HG02763 (cell line): ENCODE results near the gene MIA.
"Not testable (repeated sequence)": the region's sequence is repeated elsewhere in the genome, so short reads cannot be mapped to it uniquely, and the experiment has no call there.

ENCODE experiments used
- ATAC-seq: cut with Tn5 transposase; IDR thresholded peaks from one replicate; pipeline ENCODE4 v1.9.1; 2021; ENCODE audit warnings: mild to moderate bottlenecking, moderate library complexity; ENCODE audit not compliant: unreplicated experiment

MIA gene

DNA sequence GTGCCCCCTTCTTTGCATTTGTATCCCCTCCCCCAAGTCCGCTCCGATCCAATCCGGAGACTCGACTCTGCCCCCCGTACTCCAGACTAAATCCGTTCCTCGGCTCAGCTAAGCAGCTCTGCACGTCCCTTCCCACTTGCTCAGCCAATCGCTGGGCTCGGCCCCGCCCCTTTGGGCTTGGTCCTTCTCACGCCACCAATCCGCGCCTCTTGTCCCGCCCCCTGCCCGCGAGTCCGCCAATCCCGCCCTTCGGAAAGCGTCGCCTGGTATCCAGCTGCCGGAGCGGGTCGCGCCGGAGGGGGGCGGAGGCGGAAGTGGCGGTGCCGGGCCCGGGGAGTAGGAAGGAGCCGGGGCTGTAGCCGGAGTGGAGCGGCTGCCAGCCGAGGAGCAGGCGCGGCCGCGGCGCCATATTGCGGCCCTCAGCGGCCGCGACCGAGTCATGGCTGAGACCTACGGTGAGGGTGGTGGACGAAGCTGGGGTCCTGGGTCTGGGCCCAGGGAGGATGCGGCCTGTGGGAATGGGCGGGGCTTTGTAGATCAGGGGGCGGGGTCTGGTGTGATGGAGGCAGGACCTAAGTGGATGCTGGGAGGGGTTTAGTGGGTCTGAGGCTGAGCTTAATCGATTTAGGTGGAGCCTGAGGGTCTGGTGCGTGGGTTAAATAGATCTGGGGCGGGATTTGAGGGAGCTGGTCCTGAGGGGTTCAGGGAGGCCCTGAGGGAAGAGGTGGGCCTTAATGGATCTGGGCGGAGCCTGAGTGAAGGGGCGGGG is 2.8 kb downstream of the MIA start, which contains the start of gene RAB4B:
RAB4B (plus strand) TSS at position 311 of the 769 bp plus-strand sequence; CDS start at position 440, 129 bp downstream.
- peak; percentile 58 for ATAC-seq

DNA sequence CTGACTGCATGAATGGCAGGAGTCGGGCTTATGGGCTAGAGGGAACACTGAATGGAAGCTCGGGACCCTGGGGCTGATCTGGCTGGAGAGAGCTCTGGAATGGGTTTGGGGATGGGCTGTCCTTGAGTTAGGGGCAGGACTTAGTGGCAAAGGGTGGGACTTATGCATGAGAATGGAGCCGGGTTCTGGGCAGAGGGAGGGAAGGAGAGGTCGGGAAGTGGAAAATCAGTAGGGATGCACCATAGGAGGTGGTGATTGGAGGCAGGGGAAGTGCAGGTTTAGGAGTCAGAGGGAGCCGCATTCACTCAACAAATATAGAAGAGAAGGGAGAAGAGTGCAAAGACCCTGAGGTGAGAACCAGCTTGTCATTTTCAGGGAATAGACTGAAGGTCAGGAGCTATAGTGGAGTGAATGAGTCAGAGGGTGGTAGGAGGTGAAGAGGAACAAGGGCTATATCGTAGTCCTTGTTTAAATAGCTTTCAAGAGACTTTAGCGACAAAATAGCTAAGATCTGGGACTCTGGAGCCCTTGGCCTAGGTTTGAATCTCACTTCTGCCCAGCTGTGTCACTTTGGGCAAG is 3.5 kb downstream of the MIA start:
- ATAC-seq: no peak

DNA sequence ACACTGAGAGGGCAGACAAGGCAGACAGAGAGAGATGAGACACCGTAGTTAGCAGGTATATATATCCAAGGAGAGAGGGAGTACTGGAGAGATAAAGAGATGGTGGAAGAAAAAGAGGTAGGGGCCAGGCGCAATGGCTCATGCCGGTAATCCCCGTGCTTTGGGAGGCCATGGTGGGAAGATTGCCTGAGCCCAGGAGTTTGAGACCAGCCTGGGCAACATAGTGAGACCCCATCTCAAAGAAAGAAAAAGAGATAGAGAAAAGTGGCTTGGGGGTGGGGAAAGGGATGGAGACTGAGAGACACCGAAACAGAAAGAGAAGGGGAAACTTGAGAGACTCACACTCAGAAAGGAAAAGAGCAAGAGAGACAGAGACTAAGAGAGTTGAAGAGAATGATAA is 5.3 kb downstream of the MIA start:
- no peak for ATAC-seq

DNA sequence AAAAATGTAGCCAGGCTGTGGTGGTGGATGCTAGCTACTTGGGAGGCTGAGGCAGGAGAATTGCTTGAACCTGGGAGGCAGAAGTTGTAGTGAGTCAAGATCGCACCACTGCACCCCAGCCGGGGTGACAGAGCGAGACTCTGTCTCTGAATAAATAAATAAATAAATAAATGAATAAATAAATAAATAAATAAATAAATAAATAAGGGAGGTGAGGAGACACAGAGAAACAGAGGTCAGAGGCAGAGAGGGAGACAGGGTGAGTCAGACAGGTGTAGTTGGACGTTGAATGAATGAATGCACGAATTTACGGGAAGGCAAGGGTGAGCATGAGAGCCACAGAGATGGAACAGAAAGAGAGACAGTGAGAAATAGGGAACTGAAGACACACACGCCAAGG is 5.8 kb downstream of the MIA start:
- ATAC-seq: no peak

DNA sequence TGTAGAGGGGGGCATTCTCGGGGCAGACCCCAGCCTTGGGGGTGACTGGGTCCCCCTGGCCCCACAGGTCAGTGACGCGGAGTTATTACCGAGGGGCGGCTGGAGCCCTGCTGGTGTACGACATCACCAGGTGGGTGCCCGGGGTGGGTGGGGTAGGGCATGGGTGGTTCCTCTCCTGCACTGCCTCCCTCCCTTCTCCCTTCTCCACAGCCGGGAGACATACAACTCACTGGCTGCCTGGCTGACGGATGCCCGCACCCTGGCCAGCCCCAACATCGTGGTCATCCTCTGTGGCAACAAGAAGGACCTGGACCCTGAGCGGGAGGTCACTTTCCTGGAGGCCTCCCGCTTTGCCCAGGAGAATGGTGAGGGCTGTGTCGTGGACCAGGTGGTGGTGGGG is 8.4 kb downstream of the MIA start:
- no peak for ATAC-seq

DNA sequence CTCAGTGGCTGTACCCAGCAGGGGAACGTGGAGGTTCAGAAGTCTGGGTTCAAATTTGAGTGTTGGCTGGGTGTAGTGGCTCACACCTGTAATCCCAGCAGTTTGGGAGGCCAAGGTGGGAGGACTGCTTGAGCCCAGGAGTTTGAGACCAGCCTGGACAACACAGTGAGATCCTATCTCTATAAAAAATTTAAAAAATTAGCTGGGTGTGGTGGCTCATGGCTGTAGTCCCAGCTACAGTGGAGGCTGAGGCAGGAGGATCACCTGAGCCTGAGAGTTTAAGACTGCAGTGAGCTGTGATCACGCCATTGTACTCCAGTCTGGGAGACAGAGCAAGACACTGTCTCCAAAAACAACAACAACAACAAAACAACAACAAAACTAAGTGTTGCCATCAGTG is 8.8 kb downstream of the MIA start:
- ATAC-seq: not testable (repeated sequence)

DNA sequence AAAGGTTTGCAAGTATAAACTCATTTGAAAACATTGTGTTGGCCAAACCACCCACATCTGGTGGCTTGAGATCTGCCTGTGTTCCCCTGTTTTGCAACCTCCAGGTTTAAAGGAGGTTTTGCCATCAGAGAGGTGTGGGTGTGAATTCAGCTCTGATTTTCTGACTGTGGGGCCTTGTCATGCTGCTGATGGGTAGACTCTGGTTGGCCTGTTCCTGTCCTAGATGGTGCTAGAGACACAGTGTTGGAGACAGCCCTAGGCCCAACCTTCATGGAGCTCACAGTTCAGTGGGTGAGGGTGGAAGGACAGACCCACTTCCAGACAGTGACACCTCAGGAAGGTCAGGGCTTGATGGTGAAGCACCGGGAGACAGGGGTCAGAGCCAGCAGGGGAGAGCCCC is 10.2 kb downstream of the MIA start:
- no peak for ATAC-seq

DNA sequence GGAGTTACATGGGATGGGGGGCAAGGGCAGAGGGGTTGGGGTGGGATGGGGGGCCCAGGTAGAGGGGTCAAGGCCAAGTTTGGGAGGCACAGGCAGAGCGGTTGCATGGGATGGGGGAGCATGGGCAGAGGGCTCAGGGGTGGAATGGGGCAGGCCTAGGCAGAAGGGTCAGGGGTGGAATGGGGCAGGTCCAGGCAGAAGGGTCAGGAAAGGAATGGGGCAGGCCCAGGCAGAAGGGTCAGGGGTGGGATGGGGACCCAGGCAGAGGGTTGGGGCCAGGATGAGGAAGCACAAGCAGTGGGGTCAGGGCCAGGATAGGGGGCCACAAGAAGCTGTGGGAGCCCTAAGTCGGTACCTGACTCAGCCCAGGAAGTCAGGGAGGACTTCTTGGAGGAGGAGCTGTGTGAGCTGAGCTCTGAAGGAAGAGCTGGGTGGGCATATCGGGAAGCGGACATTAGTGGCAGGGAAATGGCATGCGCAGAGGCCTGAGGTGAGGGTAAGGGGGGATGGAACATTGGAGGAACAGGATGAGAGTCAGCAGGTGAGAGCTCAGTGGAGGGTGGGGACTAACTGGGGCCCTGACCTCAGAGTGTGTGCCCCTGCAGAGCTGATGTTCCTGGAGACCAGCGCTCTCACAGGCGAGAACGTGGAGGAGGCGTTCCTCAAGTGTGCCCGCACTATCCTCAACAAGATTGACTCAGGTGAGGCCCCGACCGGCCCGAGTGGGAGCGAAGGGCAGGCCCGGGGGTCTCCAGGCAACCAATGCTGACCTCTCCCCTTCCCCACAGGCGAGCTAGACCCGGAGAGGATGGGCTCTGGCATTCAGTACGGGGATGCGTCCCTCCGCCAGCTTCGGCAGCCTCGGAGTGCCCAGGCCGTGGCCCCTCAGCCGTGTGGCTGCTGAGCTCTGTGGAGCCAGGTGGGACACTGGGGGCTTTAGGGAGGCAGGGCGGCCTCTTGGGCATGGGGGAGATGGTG is 11.0 kb downstream of the MIA start:
- no peak for ATAC-seq

DNA sequence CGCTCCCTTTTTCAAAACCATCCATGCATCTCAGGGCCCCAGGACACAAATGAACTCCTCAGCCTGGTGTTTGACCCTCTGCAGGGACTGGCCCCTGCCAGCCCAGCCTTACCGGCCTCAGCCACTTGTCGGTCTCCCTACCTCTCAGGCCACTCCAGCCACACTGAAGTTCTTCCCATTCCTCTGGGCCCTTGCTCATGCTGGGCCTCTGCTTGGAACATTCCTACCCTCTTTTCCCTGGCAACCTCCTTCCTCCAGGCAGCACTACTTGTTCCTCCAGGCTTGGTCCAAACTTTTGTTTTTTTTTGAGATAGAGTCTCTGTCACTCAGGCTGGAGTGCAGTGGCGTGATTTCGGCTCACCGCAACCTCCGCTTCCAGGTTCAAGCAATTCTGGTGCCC is 16.0 kb downstream of the MIA start:
- no peak for ATAC-seq

DNA sequence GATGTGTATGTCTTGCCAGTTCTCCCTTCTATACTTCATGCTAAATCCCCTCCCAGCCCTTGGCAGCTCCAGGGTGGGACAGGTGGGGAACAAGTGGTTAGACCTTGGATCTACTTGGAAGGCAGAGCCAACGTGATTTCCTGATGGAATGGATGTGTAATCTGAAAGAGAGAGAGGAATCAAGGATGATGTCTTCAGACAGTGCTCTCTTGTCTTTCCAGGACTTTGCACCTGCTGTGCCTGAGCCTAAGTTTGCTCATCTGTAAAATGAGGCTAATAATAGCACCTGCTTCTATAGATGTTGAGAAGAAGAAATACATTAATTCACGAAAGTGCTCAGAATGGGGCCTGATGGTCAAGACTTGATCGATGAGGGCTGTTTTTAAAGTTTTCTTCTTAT is 16.7 kb downstream of the MIA start:
- ATAC-seq: no peak

DNA sequence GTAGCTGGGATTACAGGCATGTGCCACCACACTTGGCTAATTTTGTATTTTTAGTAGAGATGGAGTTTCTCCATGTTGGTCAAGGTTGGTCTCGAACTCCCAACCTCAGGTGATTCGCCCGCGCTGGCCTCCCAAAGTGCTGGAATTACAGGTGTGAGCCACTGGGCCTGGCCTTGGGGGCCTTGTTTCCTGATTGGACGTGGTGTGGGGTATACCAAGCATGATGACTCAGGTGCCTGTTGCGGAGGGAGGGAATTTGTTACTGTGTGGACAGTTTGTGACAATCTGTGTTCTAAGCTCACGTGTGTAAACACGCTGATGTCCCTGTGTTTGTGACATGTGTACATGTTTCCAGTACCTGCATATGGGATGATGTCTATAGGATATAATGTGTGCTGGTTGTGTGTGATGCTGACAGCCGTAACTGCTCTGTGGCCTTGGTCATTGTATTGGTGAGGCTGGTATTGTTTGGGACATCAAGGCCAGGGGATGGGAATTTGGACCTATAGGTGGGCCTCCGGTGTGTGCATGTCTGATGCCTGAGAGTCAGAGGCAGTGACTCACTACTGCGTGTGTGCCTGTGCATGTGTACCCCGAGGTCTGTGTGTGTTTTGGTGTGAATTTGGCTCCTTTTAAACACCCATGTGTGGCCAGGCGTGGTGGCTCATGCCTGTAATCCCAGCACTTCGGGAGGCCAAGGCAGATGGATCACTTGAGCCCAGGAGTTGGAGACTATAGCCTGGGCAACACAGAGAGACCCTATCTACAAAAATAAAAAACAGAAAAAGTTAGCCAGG is 22.0 kb downstream of the MIA start:
- ATAC-seq: no peak

DNA sequence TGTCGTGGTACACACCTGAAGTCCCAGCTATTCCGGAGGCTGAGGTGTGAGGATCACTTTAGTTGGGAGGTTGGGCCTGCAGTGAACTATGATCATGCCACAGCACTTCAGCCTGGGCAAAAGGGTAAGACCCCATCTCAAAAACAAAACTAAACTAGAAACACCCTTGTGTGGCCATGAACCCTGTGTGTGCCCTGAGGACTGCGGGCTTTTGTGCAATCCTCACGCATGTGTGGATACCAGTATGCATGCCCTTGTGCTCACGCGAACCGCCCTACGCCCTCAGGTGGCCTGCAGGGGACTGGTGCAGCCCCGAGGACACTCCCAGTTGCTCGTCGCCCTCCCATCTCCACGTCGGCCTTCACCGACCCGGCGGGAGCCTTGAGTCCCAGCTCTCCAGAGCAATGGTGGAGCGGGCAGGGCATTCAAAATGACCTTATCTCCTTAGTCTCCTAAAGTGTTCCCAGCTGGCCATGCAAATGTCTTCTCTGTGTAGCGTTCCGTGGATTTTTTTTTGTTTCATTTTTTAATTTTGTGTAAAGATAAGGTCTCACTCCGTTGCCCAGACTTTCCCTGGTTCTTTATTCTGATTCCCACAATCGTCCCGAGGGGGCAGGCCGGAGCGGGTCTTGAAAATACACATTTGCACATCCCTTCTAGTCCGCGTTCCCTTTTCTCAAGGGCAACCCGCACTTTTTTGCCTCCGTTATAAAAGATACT is 22.8 kb downstream of the MIA start:
- peak; percentile 7 for ATAC-seq

DNA sequence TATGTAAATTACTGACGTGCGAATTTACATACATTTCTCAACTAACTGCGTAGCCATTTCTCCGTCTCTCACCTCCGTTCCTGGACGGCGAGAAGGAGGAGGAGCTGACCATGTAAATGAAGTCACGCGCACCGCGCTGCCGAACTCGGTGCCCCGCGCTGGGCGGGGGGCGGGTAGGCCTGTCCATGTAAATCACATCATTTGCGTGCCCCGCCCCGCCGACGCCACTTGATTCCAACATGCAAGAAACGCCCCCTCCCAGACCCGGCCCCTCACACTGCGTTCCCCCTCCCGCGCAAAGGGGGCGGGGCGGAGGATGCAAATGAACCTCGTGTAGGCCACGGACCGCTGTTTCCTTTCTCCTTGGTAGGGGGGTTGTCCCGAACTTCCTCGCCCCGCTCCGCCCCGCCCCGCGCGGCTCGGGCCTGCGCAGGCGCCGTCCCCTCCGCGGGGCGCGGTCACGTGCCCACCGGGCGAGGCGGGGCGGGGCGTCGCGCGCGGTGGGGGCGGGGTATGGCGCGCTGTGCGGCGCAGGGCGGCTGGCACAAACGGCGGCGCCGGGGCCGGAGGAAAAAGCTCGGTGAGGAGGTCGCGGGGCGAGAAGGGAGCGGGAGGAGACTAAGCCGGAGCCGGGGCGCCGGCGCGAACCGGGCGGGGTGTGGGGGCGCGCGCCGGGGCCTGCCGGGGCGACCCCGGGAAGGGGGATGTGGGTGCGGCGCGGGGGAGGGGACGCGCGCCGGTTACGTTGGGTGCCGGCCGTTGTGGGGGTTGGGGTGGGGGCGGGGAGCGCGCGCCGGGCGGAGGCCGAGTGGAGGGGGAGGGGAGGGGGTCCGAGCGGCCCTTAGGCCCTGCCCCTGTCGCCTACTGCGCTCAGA is 23.6 kb downstream of the MIA start, which contains the start of gene EGLN2:
EGLN2 (plus strand) TSS at position 509 of the 875 bp plus-strand sequence. CDS start 1,382 bp downstream, outside the sequence.
- ATAC-seq: peak; percentile 85

DNA sequence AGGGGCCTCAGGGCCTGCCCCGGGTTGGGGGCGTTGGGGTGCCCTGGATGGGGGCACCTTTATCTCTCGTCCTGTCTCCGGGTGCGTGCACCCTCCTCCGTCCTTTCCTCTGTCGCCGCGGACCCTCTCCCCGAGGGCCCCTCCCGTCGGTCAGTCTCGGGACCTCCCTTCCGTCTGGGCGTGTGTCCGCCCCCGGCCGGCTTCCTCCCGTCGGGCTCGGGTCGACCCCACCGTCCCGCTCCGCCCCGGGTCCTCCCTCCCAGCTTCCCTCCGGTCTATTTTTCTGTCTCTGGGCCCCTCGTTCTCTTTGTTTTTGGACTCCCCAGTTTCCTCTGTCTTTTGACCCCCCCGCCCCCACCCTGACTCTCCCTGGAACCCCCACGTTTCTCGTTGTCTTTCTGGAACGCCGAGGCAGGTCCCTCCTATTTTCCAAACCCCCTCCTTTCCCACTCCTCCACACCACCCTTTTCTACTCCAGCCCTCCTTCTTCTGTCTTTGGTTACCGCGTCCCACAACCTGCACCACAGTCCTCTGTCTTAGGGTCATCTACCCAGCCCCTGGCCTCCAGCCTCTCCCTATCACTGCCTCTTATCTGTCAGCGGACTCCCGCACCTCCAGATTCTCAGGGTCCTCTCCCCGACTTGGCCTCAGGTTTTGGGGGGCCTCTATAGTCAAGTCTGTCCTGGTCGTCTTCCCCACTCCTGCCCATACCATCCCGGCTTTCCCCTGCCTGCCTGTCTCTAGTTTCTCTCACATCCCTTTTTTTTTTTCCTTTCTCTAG is 24.4 kb downstream of the MIA start:
- ATAC-seq: no peak

DNA sequence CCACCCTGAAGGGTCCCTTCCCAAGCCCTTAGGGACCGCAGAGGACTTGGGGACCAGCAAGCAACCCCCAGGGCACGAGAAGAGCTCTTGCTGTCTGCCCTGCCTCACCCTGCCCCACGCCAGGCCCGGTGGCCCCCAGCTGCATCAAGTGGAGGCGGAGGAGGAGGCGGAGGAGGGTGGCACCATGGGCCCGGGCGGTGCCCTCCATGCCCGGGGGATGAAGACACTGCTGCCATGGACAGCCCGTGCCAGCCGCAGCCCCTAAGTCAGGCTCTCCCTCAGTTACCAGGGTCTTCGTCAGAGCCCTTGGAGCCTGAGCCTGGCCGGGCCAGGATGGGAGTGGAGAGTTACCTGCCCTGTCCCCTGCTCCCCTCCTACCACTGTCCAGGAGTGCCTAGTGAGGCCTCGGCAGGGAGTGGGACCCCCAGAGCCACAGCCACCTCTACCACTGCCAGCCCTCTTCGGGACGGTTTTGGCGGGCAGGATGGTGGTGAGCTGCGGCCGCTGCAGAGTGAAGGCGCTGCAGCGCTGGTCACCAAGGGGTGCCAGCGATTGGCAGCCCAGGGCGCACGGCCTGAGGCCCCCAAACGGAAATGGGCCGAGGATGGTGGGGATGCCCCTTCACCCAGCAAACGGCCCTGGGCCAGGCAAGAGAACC is 25.1 kb downstream of the MIA start:
- ATAC-seq: no peak

DNA sequence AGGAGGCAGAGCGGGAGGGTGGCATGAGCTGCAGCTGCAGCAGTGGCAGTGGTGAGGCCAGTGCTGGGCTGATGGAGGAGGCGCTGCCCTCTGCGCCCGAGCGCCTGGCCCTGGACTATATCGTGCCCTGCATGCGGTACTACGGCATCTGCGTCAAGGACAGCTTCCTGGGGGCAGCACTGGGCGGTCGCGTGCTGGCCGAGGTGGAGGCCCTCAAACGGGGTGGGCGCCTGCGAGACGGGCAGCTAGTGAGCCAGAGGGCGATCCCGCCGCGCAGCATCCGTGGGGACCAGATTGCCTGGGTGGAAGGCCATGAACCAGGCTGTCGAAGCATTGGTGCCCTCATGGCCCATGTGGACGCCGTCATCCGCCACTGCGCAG is 25.7 kb downstream of the MIA start:
- ATAC-seq: no peak

DNA sequence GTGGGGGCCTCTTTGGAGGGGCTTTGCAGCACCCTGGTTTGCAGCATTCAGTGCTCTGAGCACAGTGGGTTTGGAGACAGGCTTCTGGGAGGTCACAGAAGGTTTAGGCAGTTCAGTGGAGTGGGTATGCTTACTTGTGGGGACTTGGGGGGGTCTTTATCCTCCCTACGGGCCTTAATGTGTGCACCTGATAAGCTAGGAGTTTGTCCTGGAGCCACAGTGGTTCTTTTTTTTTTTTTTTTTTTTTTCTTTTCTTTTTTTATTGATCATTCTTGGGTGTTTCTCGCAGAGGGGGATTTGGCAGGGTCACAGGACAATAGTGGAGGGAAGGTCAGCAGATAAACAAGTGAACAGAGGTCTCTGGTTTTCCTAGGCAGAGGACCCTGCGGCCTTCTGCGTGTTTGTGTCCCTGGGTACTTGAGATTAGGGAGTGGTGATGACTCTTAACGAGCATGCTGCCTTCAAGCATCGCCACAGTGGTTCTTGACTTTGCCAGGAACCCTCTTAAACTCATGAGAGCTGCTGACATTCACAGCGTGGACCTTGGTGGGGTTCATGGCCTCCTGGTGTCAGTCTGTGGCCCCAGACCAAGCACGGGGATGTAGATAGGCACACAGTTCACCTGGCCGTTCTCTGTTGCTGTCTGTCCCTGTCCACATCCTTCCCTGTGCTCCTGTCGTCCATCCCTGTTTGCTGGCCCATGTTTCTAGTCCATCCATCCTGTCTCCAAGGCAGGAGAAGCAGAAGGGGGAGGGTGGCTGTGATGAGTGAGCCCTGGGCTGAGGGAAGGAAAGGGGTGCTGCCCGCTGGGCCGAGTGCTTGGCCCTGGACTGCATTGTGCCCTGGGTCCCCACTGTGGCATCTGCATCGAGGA is 26.3 kb downstream of the MIA start:
- no peak for ATAC-seq
